Measurements from ENCODE around the gene CAPN5. TPM values are rescaled to one million over a fixed set of nuclear protein-coding genes. Genes with fewer than 3 reads are reported as not detected.

The CAPN5 gene
- polyA plus RNA-seq, 3 donors = 0.28 to 0.83 (median 0.62) TPM

GRCh38 chr11:77090373-77091111 is 23.8 kb downstream of the CAPN5 start:
- H4K20me1 ChIP-seq (ENCODE audit: insufficient read depth, low read length) = no peaks in the 10 kb centered on the region
- Mint-ChIP-seq H3K9me3 (no peaks in the 10 kb centered on the region), H3K27ac (no peak overlapping the region), H3K4me3 (no peak overlapping the region), H3K27me3 (ENCODE audit: low read depth in 3 of 3) (peaks cover 0 to 5% (median 0%) of the 10 kb centered on the region in 3 donors), H3K4me1 (no peaks in the 10 kb centered on the region), H3K36me3 (no peaks in the 10 kb centered on the region)
- no peak overlapping the region for H3K4me3 ChIP-seq (replicated peaks in 1 of 3; ENCODE audit: low read depth in 2 of 3, low read length in 3 of 3)
- no peak for DNase-seq
- intact Hi-C loops (cut with micrococcal nuclease) = loop anchor here (2.0 kb wide), 2 partner anchors 42 to 44 kb away; no protein-coding TSS in a partner anchor
- no peak overlapping the region for H2AFZ ChIP-seq (ENCODE audit: insufficient read depth, low read depth, low read length, poor library complexity, severe bottlenecking)
- 47% methylated on average over 8 of the region's 13 CpGs for WGBS (ENCODE audit: insufficient coverage)
- no peaks in the 10 kb centered on the region for H3K36me3 ChIP-seq (replicated peaks in 1 of 2; ENCODE audit: control insufficient read depth in 1 of 2, insufficient read depth in 2 of 2, low read length in 2 of 2)
- no peak overlapping the region for H3K4me2 ChIP-seq (replicated peaks; ENCODE audit: extremely low read depth, low read length, poor library complexity, severe bottlenecking)
- no peaks in the 10 kb centered on the region for H3K27me3 ChIP-seq (ENCODE audit: control insufficient read depth in 2 of 2, insufficient read depth in 2 of 2, low read length in 2 of 2)
- no peaks in the 10 kb centered on the region for H3K79me2 ChIP-seq (ENCODE audit: insufficient read depth, low read length)
- no peak for TF ChIP-seq CTCF (IDR thresholded peaks at IDR 0.05)
- no peaks in the 10 kb centered on the region for H3K4me1 ChIP-seq (ENCODE audit: control insufficient read depth in 1 of 2, insufficient read depth in 2 of 2, low read length in 2 of 2)
- H3K27ac ChIP-seq (ENCODE audit: low read depth in 1 of 2, low read length in 2 of 2) = no peak overlapping the region
- no peaks in the 10 kb centered on the region for H3K9me3 ChIP-seq (replicated peaks in 1 of 2; ENCODE audit: control insufficient read depth in 1 of 2, insufficient read depth in 1 of 2, low read length in 2 of 2)
- H3K9ac ChIP-seq (ENCODE audit: insufficient read depth, low read length, poor library complexity, severe bottlenecking) = no peak overlapping the region

GRCh38 chr11:77091146-77091940 is 24.6 kb downstream of the CAPN5 start:
- Histone ChIP-seq H3K36me3 (replicated peaks in 1 of 2; ENCODE audit: control insufficient read depth in 1 of 2, insufficient read depth in 2 of 2, low read length in 2 of 2) (no peaks in the 10 kb centered on the region), H4K20me1 (ENCODE audit: insufficient read depth, low read length) (no peaks in the 10 kb centered on the region), H3K4me2 (replicated peaks; ENCODE audit: extremely low read depth, low read length, poor library complexity, severe bottlenecking) (no peak overlapping the region), H3K79me2 (ENCODE audit: insufficient read depth, low read length) (no peaks in the 10 kb centered on the region), H3K4me1 (ENCODE audit: control insufficient read depth in 1 of 2, insufficient read depth in 2 of 2, low read length in 2 of 2) (no peaks in the 10 kb centered on the region), H2AFZ (ENCODE audit: insufficient read depth, low read depth, low read length, poor library complexity, severe bottlenecking) (no peak overlapping the region), H3K27ac (ENCODE audit: low read depth in 1 of 2, low read length in 2 of 2) (no peak overlapping the region), H3K27me3 (ENCODE audit: control insufficient read depth in 2 of 2, insufficient read depth in 2 of 2, low read length in 2 of 2) (no peaks in the 10 kb centered on the region), H3K9me3 (replicated peaks in 1 of 2; ENCODE audit: control insufficient read depth in 1 of 2, insufficient read depth in 1 of 2, low read length in 2 of 2) (no peaks in the 10 kb centered on the region), H3K9ac (ENCODE audit: insufficient read depth, low read length, poor library complexity, severe bottlenecking) (no peak overlapping the region), H3K4me3 (replicated peaks in 1 of 3; ENCODE audit: low read depth in 2 of 3, low read length in 3 of 3) (no peak overlapping the region)
- H3K27ac Mint-ChIP-seq = no peak overlapping the region
- intact Hi-C loops (cut with micrococcal nuclease) = loop anchor here (2.0 kb wide), 2 partner anchors 43 to 45 kb away; no protein-coding TSS in a partner anchor
- TF ChIP-seq CTCF (IDR thresholded peaks at IDR 0.05) = peak; percentile 89
- H3K27me3 Mint-ChIP-seq (ENCODE audit: low read depth in 3 of 3) = peaks cover 0 to 5% (median 2%) of the 10 kb centered on the region in 3 donors
- WGBS (ENCODE audit: insufficient coverage) = 21% methylated on average over 7 of the region's 9 CpGs
- no peaks in the 10 kb centered on the region for H3K9me3 Mint-ChIP-seq
- no peaks in the 10 kb centered on the region for H3K36me3 Mint-ChIP-seq
- peak; percentile 39 to 56 (median 45) for DNase-seq
- H3K4me3 Mint-ChIP-seq = no peak overlapping the region
- no peaks in the 10 kb centered on the region for H3K4me1 Mint-ChIP-seq
